Kidney epithelial cell (primary cell): ENCODE data around the gene DSCAML1. TPM values are rescaled to one million over a fixed set of nuclear protein-coding genes. Genes with fewer than 3 reads are reported as not detected.

Source experiments
- DNase-seq: peaks from one replicate; pipeline ENCODE4 v3.0.0-alpha.2; 2010; ENCODE audit warnings: low read depth
- H3K27me3 ChIP-seq: 2 replicates; pipeline ENCODE4 v1.6.0; 2011; ENCODE audit warnings: low read length; ENCODE audit not compliant: control insufficient read depth, insufficient read depth
- H3K36me3 ChIP-seq: 2 replicates; pipeline ENCODE4 v1.5.1; 2011; ENCODE audit warnings: low read length; ENCODE audit not compliant: control insufficient read depth, insufficient read depth
- H3K4me3 ChIP-seq: 2 replicates; pipeline ENCODE4 v1.5.1; 2011; ENCODE audit warnings: low read depth, mild to moderate bottlenecking, control low read depth, low read length
- total RNA-seq: library from RNA; depleted of rRNA; stranded (reverse); fragments of >200 nt; gene quantifications from 2 replicates; pipeline ENCODE4 v1.2.3, GENCODE V29; 2015
- TF ChIP-seq, protein P1 (sequence below): IDR thresholded peaks from 2 replicates; pipeline ENCODE4 v1.5.1; 2011; ENCODE audit warnings: mild to moderate bottlenecking, moderate library complexity, low read length, control low read depth, inconsistent platforms; ENCODE audit not compliant: insufficient read depth, poor library complexity, severe bottlenecking

Gene DSCAML1
- total RNA-seq, 1 donor from 2014 or later = 3.1 TPM

DNA sequence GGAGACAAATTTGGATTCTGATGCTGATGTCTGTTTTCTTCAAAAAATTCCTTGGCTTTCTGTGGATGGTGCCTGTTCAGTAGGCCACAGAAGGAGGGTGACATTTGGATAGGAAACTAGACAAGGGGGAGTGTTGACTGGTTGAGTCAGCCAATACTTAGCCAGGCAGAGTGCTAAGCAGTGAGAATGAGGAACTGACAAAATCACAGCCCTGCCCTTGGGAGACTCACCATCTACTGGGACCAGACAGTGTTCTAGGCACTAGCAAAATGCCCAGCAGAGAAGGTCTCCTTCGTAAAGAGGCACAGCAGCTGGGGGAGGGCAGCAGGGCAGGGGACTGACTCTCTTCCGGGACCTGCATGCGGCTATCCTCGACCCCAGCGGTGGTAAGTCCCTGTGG, 190.2 kb downstream of the DSCAML1 start:
- TF ChIP-seq, protein P1, sequence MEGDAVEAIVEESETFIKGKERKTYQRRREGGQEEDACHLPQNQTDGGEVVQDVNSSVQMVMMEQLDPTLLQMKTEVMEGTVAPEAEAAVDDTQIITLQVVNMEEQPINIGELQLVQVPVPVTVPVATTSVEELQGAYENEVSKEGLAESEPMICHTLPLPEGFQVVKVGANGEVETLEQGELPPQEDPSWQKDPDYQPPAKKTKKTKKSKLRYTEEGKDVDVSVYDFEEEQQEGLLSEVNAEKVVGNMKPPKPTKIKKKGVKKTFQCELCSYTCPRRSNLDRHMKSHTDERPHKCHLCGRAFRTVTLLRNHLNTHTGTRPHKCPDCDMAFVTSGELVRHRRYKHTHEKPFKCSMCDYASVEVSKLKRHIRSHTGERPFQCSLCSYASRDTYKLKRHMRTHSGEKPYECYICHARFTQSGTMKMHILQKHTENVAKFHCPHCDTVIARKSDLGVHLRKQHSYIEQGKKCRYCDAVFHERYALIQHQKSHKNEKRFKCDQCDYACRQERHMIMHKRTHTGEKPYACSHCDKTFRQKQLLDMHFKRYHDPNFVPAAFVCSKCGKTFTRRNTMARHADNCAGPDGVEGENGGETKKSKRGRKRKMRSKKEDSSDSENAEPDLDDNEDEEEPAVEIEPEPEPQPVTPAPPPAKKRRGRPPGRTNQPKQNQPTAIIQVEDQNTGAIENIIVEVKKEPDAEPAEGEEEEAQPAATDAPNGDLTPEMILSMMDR = no peak
- DNase-seq = no peak
- H3K4me3 ChIP-seq = no peak overlapping the region
- no peaks in the 10 kb centered on the region for H3K27me3 ChIP-seq
- no peaks in the 10 kb centered on the region for H3K36me3 ChIP-seq

DNA sequence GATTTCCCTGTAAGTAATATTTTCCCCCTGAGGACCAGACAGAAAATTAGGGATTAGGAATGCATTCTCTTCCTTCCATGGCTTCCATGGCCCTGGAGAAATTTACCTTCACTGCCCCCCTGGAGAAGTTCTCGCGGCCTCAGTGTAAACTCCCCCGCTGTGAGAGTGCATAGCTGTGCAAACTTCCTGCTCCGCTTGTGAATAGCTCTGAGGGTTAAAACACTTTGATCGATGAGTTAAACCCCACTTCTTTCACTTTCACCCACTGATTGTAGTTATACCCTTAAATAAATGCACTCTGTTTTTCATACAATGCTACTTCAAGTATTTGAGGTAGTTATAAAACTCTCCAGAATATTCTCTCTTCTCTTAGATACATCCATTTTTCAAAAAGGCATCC, 190.8 kb downstream of the DSCAML1 start:
- TF ChIP-seq, protein P1 = no peak
- H3K36me3 ChIP-seq = no peaks in the 10 kb centered on the region
- H3K27me3 ChIP-seq = no peaks in the 10 kb centered on the region
- DNase-seq = no peak
- no peak overlapping the region for H3K4me3 ChIP-seq

DNA sequence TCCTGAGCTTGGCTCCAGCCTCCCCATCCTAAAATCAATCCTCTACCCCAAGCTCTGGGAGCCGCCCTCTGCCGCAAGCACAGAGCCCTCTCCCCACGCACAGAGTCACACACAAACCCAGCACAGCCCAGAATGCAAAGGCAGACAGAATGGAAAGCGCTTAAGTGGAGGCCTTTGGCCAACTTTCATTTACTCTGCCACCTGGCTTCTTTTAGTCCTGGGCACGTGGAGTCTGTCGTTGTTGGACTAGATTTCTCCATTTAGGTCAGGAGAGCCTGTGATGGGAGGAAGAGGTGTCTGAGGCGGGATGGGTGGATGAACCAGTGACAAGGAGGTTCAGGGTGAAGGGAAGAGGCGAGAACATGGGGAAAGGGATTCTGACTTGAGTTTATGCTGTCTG, 191.7 kb downstream of the DSCAML1 start:
- H3K36me3 ChIP-seq = no peaks in the 10 kb centered on the region
- peaks cover under 1% of the 10 kb centered on the region for H3K27me3 ChIP-seq
- TF ChIP-seq, protein P1 = no peak
- no peak for DNase-seq
- H3K4me3 ChIP-seq = no peak overlapping the region

DNA sequence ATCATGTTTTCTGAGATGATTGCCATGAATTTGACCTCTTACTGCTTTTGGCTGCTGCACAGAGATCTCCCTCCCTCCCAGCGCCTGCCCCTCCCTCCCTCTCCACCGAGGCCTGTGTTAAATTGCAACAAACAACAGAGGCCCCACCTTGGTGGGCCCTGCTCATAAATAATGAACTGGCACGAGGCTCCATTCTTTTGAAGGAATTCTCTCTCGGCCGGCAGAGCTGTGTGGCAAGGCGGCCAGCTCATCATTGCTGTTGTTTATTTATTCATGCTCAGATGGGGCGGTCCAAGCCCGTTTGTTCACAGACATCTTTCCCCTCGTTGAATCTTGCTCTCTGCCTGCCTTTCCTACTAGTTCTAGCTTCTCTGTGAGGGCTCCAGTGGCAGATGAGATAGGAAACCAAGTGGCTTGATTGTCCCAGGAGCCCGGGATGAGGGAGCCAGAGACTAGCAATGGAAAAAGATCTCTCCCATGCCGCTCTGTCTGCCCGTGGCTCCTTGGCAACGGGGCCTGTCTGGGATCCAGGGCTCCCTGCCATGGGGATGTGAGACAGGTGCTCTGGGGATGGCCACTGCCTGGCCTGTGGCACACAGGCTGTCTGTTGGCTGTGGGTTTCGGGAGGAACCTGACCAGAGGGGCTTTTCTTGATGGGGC, 192.6 kb downstream of the DSCAML1 start:
- Histone ChIP-seq H3K36me3 (no peaks in the 10 kb centered on the region), H3K4me3 (no peak overlapping the region), H3K27me3 (peaks cover 9% of the 10 kb centered on the region)
- DNase-seq = no peak
- TF ChIP-seq, protein P1 = no peak

DNA sequence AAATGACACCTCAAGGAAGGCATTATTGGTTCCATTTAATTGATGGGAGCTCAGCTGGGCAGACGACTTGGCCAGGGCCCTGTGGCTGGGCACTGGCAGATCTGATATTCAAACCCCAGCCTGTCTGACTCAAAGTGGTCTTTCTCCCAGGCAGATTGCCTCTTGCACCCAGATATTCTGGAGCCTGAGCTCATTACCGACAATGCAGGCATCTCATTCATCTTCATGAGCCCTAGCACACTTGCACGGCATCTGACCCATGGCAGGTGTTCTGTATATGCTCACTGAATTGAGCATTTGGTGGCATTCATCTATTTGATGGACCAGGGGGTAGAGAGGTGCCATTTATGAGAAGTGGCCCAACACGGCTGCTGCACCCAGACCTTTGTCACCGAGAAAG, 193.1 kb downstream of the DSCAML1 start:
- DNase-seq = no peak
- peaks cover 13% of the 10 kb centered on the region for H3K27me3 ChIP-seq
- no peak overlapping the region for H3K4me3 ChIP-seq
- no peaks in the 10 kb centered on the region for H3K36me3 ChIP-seq
- TF ChIP-seq, protein P1 = no peak
